DMS53 (cell line): ENCODE data around the gene DGKZ.
"Not testable (repeated sequence)": the region's sequence is repeated elsewhere in the genome, so short reads cannot be mapped to it uniquely, and the experiment has no call there.

Experiments
- DNase-seq: peaks from one replicate; lab custom pipeline; 2025; lab: John Stamatoyannopoulos, UW

The DGKZ gene, protein sequence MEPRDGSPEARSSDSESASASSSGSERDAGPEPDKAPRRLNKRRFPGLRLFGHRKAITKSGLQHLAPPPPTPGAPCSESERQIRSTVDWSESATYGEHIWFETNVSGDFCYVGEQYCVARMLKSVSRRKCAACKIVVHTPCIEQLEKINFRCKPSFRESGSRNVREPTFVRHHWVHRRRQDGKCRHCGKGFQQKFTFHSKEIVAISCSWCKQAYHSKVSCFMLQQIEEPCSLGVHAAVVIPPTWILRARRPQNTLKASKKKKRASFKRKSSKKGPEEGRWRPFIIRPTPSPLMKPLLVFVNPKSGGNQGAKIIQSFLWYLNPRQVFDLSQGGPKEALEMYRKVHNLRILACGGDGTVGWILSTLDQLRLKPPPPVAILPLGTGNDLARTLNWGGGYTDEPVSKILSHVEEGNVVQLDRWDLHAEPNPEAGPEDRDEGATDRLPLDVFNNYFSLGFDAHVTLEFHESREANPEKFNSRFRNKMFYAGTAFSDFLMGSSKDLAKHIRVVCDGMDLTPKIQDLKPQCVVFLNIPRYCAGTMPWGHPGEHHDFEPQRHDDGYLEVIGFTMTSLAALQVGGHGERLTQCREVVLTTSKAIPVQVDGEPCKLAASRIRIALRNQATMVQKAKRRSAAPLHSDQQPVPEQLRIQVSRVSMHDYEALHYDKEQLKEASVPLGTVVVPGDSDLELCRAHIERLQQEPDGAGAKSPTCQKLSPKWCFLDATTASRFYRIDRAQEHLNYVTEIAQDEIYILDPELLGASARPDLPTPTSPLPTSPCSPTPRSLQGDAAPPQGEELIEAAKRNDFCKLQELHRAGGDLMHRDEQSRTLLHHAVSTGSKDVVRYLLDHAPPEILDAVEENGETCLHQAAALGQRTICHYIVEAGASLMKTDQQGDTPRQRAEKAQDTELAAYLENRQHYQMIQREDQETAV

DNA sequence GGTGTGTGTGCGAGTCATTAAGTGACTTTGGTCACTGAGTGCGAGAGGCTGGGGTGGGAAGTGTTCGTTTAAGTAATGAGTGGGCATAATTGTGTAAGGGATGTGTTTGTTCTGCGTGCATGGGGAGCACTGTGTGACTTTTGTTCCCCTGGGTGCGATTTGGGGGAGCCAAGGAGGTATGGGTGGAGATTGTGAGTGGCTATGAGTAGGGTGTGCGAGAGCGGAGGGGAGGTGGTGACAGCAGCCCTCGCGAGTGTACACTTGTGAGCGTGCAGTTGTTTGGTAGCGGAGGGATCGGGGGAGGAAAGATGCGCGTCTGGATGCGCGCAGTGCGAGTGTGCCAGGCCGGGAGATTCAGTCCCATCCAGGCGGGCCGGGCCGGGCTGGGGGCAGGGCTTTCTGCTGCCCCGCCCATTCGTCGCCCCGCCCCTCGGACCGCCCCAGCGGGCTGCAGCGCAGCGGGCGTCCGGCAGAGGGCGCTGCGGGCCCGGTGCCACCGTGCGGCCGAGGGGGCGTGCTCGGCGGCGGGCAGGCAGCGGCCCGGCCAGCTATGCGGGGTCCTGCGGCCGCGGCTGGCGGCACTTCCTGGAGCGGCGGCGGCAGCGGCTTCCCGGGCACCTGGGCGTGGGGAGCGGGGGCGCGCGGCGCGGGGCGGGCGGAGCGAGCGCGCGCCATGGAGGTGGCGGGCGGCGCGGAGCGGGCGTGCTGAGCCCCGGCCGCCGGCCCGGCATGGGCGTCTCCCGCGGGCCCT lies at the start of gene DGKZ:
Gene DGKZ, plus strand, starts transcription at position 578 of the 751 bp plus-strand sequence. CDS start 197 bp downstream, outside the sequence.
- DNase-seq, result peak; percentile 88

DNA sequence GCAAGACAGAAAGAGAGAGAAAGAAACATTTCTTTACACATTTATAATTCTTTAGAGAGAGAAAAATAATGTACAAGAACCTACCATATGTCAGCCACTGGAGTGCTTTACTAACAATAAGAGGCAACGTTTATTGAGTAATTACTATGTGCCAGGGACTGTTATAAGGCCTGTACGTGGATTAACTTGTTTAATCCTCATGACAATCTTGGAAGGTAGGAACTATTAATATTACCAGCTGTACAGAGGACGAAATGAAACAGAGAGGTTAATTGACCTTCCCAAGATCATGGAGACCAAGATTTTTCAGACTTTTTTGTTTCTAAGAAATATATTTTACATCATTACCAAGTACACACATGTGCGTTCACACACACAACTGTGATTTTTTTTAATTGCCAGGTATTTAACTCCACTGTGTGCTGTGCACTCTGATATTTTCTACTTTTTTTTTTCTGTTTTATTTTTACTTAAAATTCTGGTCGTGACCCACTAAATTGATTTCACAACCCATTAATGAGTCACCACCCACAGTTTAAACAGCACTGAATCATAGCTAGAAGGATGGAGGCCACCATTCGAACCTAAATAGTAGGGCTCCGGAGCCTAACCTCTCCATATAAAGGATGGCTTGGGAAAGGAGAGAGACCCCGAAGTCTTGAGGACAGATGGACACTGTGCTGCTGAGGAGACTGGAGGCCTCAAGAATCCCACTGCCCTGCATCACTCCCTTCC lies 48.4 kb upstream of the DGKZ start:
- no peak for DNase-seq

DNA sequence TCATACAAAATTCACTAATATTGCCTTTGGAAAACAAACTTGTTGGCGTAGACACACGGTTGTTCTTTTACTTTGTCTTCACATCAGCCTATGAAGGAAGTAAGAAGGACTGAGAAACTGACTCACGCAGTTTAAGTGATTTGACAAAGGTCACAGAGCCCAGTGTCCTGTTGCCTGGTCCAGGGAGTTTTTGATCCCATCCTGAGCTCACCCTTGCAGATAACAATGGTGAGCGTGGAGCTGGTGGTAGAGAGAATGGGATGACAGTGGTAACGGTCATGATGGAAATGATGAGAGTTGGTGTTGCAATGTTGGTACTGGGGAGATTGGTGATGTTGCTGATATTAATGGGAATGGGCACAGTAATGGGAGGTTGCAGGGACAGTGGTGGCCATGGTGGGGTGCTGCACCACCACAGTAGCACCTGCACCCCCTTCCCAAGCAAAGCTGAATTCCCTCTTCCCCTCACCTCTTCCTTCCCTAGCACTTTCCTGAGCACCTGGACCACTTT lies 47.8 kb upstream of the DGKZ start:
- no peak for DNase-seq

DNA sequence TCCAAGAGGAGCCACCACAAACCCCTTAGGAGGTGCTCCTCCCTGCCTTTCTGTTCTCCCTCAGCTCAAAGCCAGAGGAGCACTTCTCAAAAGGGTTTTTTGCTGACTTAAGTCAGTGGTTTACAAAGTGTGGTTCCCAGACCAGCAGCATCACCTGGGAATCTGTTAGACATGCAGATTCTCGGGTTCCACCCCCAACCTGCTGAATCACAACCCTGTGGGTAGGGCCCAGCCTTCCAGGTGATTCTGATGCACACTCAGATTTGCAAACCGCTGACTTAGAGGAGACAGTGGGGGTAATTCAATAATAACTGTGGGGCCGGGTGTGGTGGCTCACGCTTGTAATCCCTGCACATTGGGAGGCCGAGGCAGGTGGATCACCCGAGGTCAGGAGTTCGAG lies 47.0 kb upstream of the DGKZ start:
- DNase-seq, result no peak

DNA sequence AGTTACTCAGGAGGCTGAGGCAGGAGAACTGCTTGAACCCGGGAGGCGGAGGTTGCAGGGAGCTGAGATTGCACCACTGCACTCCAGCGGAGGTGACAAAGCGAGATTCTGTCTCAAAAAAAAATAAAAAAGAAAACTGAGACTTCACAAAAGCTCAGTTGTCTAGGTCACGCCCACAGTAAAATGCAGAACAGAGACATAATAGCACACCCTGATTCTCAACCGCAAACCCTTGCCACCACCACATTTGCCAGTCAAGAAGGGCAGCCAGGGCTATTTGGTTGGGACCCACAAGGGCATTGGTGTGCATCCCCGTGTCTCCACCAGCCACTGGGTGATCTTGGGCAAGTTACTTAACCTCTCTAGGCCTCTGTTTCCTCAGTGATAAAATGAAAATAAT lies 44.4 kb upstream of the DGKZ start:
- DNase-seq, result no peak

DNA sequence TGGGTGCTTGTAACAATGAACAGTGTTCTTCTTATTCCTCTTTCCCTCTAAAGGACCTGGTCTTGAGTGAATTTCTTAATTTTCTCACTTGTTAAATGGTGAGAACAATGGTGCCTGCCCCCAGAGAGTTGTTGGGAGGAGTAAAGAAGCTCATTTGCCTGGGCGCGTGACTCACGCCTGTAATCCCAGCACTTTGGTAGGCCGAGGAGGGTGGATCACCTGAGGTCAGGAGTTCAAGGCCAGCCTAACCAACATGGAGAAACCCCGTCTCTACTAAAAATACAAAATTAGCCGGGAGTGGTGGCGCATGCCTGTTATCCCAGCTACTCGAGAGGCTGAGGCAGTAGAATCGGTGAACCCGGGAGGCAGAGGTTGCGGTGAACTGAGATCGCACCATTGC lies 43.2 kb upstream of the DGKZ start:
- not testable (repeated sequence) for DNase-seq

DNA sequence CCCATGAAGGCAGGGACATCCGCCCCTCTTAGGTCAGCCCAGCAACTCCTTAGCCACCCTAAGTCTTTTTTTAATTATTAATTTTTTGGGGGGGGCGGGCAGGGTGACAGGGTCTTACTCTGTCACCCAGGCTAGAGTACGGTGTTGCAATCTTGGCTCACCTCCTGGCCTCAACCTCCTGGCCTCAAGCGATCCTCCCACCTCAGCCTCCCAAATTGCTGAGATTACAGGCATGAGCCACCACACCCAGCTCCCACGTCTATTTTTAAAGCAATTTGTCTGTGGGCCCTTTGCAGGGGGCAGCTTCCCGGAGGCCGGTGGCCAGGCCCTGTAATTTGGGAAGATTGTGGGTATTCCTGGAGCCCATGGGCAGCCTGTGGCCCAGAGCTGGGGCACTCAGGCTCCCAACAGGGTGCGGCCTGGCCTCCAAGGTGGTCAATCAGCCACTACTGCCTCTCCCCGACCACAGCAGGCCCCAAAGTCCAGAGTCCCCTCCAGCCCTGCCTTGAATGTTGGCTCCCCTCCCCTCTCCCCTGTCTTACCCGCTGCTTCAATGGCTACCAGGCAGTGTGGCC lies 42.6 kb upstream of the DGKZ start:
- DNase-seq, result no peak

DNA sequence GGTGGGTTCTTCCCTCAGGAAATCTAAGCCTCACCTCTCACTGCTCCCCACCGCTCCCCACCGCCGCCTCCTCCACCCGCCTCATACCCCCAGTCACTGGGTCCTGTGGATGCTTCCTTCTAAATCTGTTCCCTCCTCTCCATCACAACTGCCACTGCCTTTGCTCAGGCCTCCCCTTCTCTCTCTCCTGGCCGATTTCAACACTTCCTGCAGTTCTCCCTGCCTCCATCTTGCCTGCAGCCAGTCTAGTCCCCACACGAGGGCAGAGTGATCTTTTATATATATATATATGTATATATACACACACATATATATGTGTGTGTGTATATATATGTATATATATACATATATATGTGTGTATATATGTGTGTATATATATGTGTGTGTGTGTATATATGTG lies 42.0 kb upstream of the DGKZ start:
- peak; percentile 17 for DNase-seq

DNA sequence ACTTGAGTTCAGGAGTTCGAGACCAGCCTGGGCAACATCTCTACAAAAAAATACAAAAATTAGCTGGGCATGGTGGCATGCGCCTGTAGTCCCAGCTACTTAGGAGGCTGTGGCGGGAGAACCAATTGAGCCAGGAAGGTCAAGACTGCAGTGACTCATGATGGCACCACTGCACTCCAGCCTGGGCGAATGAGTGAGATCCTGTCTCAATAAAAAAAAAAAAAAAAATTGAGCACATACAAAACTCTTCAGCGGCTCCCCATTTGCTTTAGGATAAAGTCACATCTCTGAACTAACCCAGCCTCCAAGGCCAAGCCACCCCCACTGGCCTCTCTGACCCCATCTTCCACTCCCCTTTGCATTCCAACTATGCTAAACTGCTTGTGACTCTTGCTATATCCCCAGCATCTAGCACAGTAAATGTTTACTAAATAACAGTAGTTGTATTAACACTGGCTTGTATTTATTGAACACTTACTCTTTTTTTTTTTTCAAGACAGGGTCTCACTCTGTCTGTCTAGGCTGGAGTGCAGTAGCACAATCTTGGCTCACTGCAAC lies 40.9 kb upstream of the DGKZ start:
- DNase-seq, result peak; percentile 4

DNA sequence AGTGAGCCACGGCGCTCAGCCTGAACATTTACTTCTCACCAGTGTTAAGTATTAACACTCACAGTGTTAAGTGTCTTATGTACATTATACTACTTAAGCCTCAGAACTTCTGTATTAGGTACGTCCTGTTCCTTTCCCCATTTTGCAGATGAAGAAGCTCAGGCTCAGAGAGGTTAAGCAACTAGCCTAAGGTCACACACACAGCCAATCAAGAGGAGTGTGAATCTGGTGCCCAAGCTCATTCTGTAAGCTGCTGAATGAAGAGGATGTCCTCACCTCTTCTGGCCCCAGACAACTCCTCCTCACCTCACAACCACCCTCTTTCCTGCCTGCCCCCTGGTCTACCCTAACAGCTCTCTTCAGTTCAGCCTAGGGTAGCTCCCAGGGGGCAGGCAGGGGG lies 39.9 kb upstream of the DGKZ start:
- no peak for DNase-seq

DNA sequence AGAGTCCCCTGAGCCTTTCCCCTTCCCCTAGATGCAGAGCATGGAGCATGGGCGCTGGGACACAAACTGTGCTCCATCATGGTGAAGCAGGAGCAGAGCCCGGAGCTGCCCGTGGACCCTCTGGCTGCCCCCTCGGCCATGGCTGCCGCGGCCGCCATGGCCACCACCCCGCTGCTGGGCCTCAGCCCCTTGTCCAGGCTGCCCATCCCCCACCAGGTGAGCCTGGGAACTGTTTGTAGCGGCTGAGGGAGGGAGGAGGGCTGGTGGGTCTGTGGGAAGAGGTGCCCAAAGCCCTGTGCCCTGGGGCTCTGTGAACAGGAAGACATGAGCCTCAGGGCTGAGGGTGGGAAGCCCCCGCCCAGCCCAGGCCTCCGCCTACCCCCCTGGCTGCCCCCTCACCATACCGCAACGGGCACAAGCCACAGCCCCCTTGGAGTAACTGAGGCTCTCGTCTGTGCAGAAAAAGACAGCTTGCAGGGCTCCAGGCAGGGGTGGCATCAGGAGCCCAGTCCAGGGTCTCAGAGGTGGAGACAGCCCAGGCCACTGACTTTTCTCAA lies 39.4 kb upstream of the DGKZ start:
- DNase-seq, result no peak

DNA sequence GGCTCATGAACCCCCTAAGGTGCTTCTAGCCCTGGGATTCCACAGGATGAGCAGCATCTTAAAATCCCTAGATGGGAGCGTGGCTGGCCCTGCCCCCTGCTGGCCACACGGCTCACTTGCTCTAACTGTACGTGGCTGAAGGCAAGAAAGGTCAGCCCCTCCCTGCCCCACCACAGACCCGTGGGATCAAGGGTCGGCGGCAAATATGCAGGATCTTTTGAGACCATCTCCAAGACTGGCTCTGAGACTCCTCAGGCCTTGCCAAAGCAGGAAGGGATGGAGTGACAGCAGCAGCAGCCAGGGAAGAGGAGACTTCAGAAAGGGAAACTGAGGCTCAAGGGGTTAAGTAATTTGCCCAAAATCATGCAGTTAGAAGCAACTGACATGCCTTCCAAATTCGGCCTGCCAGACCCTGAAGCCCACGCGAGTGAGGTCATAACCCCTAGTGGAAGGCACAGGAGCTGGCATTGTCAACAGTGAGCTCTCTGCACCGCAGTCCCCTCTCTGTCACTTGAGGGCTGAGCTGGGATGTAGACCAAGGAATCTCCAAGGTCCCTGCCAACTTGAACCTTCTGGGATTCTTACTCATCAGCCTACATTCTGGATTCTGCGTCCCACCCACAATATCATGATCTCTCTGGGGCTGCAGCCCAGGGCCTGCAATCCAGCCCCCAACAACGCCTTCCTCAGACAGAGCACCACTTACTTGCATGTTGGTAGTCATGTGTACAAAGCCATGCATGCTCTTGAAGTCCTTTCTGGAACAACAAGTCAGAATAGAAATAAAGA lies 38.4 kb upstream of the DGKZ start:
- DNase-seq, result peak; percentile 74

DNA sequence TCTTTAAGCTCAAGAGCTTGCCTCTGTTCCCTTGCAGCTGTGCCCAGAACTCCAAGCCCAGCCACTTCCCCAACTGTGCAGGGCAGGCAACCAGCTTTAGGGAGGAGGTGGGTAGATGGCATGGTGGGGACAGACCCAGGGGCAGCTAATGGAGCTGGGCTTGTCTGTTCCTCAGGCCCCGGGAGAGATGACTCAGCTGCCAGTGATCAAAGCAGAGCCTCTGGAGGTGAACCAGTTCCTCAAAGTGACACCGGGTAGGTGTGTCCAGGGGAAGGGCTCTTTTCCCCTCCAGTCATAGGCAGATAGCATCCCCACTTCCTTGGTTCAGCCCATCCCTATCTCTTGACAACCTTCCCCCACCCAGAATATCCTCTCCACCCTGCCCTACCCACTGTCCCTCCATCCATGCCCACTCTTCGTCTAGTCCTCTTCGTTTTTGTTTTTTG lies 37.4 kb upstream of the DGKZ start:
- peak; percentile 50 for DNase-seq

DNA sequence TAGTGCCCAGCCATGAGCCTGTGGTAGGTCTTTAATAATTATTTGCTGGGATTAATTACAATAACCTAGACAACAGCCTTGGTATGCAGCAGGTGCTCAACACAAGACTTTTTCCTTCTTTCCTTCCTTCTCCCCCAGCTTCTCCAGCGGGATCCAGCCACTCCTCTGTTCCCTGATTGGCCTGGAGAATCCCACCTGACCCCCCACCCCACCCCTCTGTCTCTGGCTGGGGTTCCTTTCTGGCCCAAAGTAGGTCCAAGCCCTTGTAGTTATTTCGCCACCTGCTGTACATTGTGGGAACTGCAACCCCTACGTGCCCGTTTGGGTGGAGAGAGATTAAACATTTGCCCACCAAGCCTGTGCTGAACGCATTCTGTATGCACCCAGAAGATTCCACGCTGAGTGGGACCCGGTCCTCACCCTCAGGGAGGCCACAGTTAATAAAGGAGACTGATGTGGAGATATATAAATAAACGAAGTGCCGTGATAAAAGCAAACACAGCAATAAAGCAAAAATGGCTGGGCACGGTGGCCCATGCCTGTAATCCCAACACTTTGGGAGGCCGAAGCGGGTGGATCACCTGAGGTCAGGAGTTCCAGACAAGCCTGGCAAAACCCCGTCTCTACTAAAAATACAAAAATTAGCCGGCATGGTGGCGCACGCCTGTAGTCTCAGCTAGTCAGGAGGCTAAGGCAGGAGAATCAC lies 32.1 kb upstream of the DGKZ start:
- DNase-seq, result peak; percentile 80

DNA sequence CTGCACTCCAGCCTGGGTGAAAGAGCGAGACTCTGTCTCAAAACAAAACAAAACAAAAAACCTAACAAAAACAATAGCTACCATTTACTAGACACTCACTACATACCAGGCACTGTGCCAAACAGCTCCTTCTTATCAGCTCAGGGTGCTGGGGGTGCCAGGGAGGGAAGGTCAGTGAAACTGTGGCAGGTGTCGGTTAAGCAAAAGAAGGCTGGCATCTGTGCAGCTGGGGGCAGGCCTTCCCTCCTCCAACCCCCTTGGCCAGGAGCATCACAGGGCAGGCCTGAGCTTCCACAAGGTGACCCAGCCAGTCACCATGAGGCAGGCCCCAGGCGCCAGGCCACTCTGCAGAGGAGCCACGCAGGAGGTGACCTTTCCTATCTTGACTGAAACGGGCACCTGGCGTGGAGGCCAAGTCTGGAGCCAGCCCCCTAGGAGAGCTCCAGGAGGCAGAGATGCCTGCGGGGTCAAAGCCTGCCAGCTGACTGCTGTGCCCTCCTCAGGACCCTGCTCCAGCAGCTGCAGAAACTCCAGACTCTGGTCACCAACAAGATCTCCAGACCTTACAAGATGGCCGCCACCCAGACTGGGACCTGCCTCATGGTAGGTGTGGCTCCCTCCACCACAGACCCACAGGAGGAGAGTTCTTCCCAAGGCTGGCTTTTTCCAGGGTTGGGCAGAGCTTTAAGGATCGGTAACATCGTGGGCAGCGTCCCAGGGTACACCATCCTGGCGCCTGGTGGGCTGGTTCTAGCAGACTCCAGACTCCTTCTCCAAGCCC lies 31.3 kb upstream of the DGKZ start:
- no peak for DNase-seq

DNA sequence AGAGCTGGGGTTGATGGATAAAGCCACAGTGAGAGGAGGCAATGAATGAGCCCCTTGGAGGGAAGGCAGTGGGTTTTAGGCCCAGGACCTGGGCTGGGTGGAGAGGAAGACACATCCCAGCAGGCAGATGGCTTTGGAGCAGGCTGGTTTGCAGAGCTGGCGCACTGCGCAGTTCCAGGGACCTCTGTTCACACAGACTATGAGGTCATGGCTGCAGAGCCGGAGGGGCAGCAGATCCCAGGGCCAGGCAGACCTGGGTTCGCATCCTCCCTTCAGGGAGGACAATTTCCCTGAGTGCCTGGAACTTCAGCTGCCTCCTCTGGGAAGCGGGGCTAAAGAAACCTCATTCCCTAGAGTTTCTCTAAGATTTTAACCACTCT lies 28.2 kb upstream of the DGKZ start:
- DNase-seq, result no peak

DNA sequence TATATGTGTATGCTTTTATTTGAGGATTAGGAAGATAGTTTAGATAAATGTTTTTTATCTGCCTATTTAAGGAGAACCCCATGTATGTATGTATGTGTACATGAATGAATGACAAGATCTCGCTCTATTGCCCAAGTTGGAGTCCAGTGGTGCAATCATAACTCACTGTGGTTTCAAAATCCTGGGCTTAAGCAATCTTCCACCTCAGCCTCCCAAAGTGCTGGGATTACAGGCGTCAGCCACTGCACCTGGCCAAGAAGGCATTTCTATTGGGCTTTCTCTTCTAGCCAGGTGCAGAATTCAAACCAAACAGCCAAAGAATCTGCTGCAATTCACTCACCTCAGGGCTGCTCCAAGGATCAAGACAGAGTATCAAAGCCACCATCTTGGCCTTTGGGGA lies 25.5 kb upstream of the DGKZ start:
- DNase-seq, result no peak

DNA sequence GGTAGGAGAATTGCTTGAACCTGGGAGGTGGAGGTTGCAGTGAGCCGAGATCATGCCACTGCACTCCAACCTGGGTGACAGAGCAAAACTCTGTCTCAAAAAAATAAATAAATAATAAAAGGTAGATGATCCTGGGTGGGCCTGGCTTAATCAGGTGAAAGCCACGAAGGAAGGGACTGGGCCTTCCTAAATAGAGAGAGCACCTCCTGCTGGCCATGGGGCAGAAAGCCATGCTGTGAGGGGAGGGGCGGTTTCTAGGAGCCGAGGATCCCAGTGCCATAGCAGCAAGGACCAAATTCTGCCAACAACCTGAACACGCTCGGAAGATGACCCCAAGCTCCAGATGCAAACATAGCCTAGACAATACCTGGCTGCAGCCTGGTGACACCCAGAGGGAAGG lies 24.5 kb upstream of the DGKZ start:
- DNase-seq, result peak; percentile 41
